BLaER1 (cell line): ENCODE results near the gene LANCL2.

Experiments
- H3K27ac ChIP-seq: shearing (Covaris generic); formaldehyde crosslinking; 2 replicates; pipeline ENCODE4 v1.8.1; 2022
- H3K27me3 ChIP-seq: shearing (Covaris generic); formaldehyde crosslinking; 2 replicates; pipeline ENCODE4 v1.8.1; 2022
- H3K36me3 ChIP-seq: shearing (Covaris generic); formaldehyde crosslinking; 2 replicates; pipeline ENCODE4 v1.8.1; 2022
- H3K4me1 ChIP-seq: shearing (Covaris generic); formaldehyde crosslinking; 2 replicates; pipeline ENCODE4 v1.8.1; 2022
- H3K4me2 ChIP-seq: shearing (Covaris generic); formaldehyde crosslinking; 2 replicates; pipeline ENCODE4 v1.8.1; 2022
- H3K4me3 ChIP-seq: shearing (Covaris generic); formaldehyde crosslinking; 2 replicates; pipeline ENCODE4 v1.8.1; 2022
- H3K9ac ChIP-seq: shearing (Covaris generic); formaldehyde crosslinking; 2 replicates; pipeline ENCODE4 v1.8.1; 2022
- H3K9me3 ChIP-seq: shearing (Covaris generic); formaldehyde crosslinking; 2 replicates; pipeline ENCODE4 v1.8.1; 2022
- H4K20me1 ChIP-seq: shearing (Covaris generic); formaldehyde crosslinking; 2 replicates; pipeline ENCODE4 v1.8.1; 2022
- Cebpa-rat ChIP-seq: shearing (Covaris generic); IDR thresholded peaks from 2 replicates; pipeline ENCODE4 v1.8.1; 2022

LANCL2 gene

GRCh38 chr7:55423277-55423711, 58.2 kb downstream of the LANCL2 start:
- H3K4me2 ChIP-seq = no peak overlapping the region
- no peak overlapping the region for H3K27ac ChIP-seq
- H3K4me3 ChIP-seq = no peak overlapping the region
- H3K36me3 ChIP-seq = peaks cover 22% of the 10 kb centered on the region
- H3K27me3 ChIP-seq = no peaks in the 10 kb centered on the region
- H3K9ac ChIP-seq = no peak overlapping the region
- H4K20me1 ChIP-seq = no peaks in the 10 kb centered on the region
- H3K4me1 ChIP-seq = 0 out of 2 replicates have a peak, but pooled peaks cover 6% of the 10 kb centered on the region
- no peaks in the 10 kb centered on the region for H3K9me3 ChIP-seq
- TF ChIP-seq Cebpa-rat = no peak

GRCh38 chr7:55423891-55424290, 58.8 kb downstream of the LANCL2 start:
- no peaks in the 10 kb centered on the region for H3K27me3 ChIP-seq
- peaks cover 22% of the 10 kb centered on the region for H3K36me3 ChIP-seq
- H3K4me3 ChIP-seq = no peak overlapping the region
- H4K20me1 ChIP-seq = no peaks in the 10 kb centered on the region
- H3K9ac ChIP-seq = no peak overlapping the region
- no peaks in the 10 kb centered on the region for H3K9me3 ChIP-seq
- 0 out of 2 replicates have a peak, but pooled peaks cover 6% of the 10 kb centered on the region for H3K4me1 ChIP-seq
- no peak for TF ChIP-seq Cebpa-rat
- no peak overlapping the region for H3K4me2 ChIP-seq
- H3K27ac ChIP-seq = no peak overlapping the region

- no peaks in the 10 kb centered on the region for H3K9me3 ChIP-seq
- H3K27me3 ChIP-seq = no peaks in the 10 kb centered on the region
- H3K4me3 ChIP-seq = no peak overlapping the region
- no peak overlapping the region for H3K4me2 ChIP-seq
- 0 out of 2 replicates have a peak, but pooled peaks cover 6% of the 10 kb centered on the region for H3K4me1 ChIP-seq
- H3K36me3 ChIP-seq = peaks cover 22% of the 10 kb centered on the region
- H4K20me1 ChIP-seq = no peaks in the 10 kb centered on the region
- no peak overlapping the region for H3K27ac ChIP-seq
- no peak overlapping the region for H3K9ac ChIP-seq
- TF ChIP-seq Cebpa-rat = no peak
Measured at GRCh38 chr7:55425141-55425752, 60.1 kb downstream of the LANCL2 start.

- 0 out of 2 replicates have a peak, but pooled peaks cover 6% of the 10 kb centered on the region for H3K4me1 ChIP-seq
- H3K36me3 ChIP-seq = peaks cover 22% of the 10 kb centered on the region
- H4K20me1 ChIP-seq = no peaks in the 10 kb centered on the region
- H3K4me2 ChIP-seq = no peak overlapping the region
- no peak overlapping the region for H3K9ac ChIP-seq
- H3K27ac ChIP-seq = no peak overlapping the region
- TF ChIP-seq Cebpa-rat = no peak
- no peaks in the 10 kb centered on the region for H3K9me3 ChIP-seq
- no peaks in the 10 kb centered on the region for H3K27me3 ChIP-seq
- no peak overlapping the region for H3K4me3 ChIP-seq
Measured at GRCh38 chr7:55426676-55427075, 61.5 kb downstream of the LANCL2 start.

GRCh38 chr7:55427342-55427741, 62.2 kb downstream of the LANCL2 start:
- H3K4me3 ChIP-seq = no peak overlapping the region
- 0 out of 2 replicates have a peak, but pooled peaks cover 6% of the 10 kb centered on the region for H3K4me1 ChIP-seq
- H3K27ac ChIP-seq = no peak overlapping the region
- H4K20me1 ChIP-seq = no peaks in the 10 kb centered on the region
- no peaks in the 10 kb centered on the region for H3K9me3 ChIP-seq
- TF ChIP-seq Cebpa-rat = no peak
- H3K9ac ChIP-seq = no peak overlapping the region
- H3K27me3 ChIP-seq = no peaks in the 10 kb centered on the region
- H3K36me3 ChIP-seq = peaks cover 22% of the 10 kb centered on the region
- H3K4me2 ChIP-seq = no peak overlapping the region

GRCh38 chr7:55427800-55428199, 62.7 kb downstream of the LANCL2 start:
- H3K9ac ChIP-seq = no peak overlapping the region
- H3K36me3 ChIP-seq = peaks cover 22% of the 10 kb centered on the region
- H3K27ac ChIP-seq = no peak overlapping the region
- H3K27me3 ChIP-seq = no peaks in the 10 kb centered on the region
- no peak for TF ChIP-seq Cebpa-rat
- H3K4me2 ChIP-seq = no peak overlapping the region
- no peaks in the 10 kb centered on the region for H4K20me1 ChIP-seq
- H3K4me3 ChIP-seq = no peak overlapping the region
- H3K9me3 ChIP-seq = no peaks in the 10 kb centered on the region
- H3K4me1 ChIP-seq = 0 out of 2 replicates have a peak, but pooled peaks cover 6% of the 10 kb centered on the region

- Histone ChIP-seq H3K4me1 (no peaks in the 10 kb centered on the region), H3K9me3 (no peaks in the 10 kb centered on the region), H4K20me1 (no peaks in the 10 kb centered on the region), H3K36me3 (peaks cover 20% of the 10 kb centered on the region), H3K27ac (no peak overlapping the region), H3K9ac (no peak overlapping the region), H3K4me3 (no peak overlapping the region), H3K27me3 (no peaks in the 10 kb centered on the region), H3K4me2 (no peak overlapping the region)
- no peak for TF ChIP-seq Cebpa-rat
Measured at GRCh38 chr7:55429835-55430499, 64.8 kb downstream of the LANCL2 start.

- Histone ChIP-seq H4K20me1 (no peaks in the 10 kb centered on the region), H3K27me3 (no peaks in the 10 kb centered on the region), H3K27ac (no peak overlapping the region), H3K9ac (no peak overlapping the region), H3K4me1 (no peaks in the 10 kb centered on the region), H3K4me3 (no peak overlapping the region), H3K36me3 (peaks cover 1% of the 10 kb centered on the region; the same call in 1 of the 2 replicates), H3K4me2 (no peak overlapping the region), H3K9me3 (no peaks in the 10 kb centered on the region)
- TF ChIP-seq Cebpa-rat = no peak
Measured at GRCh38 chr7:55431898-55432297, 66.8 kb downstream of the LANCL2 start.

GRCh38 chr7:55432506-55432905, 67.4 kb downstream of the LANCL2 start:
- H3K36me3 ChIP-seq = no peaks in the 10 kb centered on the region
- H3K27ac ChIP-seq = no peak overlapping the region
- H4K20me1 ChIP-seq = no peaks in the 10 kb centered on the region
- no peaks in the 10 kb centered on the region for H3K4me1 ChIP-seq
- no peak overlapping the region for H3K9ac ChIP-seq
- H3K4me2 ChIP-seq = no peak overlapping the region
- no peaks in the 10 kb centered on the region for H3K9me3 ChIP-seq
- H3K4me3 ChIP-seq = no peak overlapping the region
- H3K27me3 ChIP-seq = no peaks in the 10 kb centered on the region
- no peak for TF ChIP-seq Cebpa-rat
